ENCODE data around the gene CNTNAP2. TPM values are rescaled to one million over a fixed set of nuclear protein-coding genes. Genes with fewer than 3 reads are reported as not detected.

Gene CNTNAP2
- total and polyA plus RNA-seq, 7 donors: 0.60 to 2.4 (median 1.7) TPM

GRCh38 chr7:148395990-148396716, 2279.6 kb downstream of the CNTNAP2 start:
- no peaks in the 10 kb centered on the region for H3K4me1 ChIP-seq
- no peaks in the 10 kb centered on the region for H3K36me3 ChIP-seq
- H3K9me3 ChIP-seq: no peaks in the 10 kb centered on the region
- 80 to 84% methylated on average over 12 of the region's 12 CpGs for WGBS, 2 donors
- DNase-seq: no peak
- TF ChIP-seq POLR2AphosphoS5 (IDR thresholded peaks at IDR 0.05) (no peak), EP300 (IDR thresholded peaks at IDR 0.05) (no peak)
- no peak overlapping the region for H3K27ac ChIP-seq
- H3K27me3 ChIP-seq: peaks cover 0 to 20% (median 0%) of the 10 kb centered on the region in 3 donors
- intact Hi-C loops (cut with DNase I): no loop called here
- no peak overlapping the region for H3K4me3 ChIP-seq

GRCh38 chr7:148397056-148397455, 2280.5 kb downstream of the CNTNAP2 start:
- no peaks in the 10 kb centered on the region for H3K9me3 ChIP-seq
- no peaks in the 10 kb centered on the region for H3K36me3 ChIP-seq
- TF ChIP-seq POLR2AphosphoS5 (IDR thresholded peaks at IDR 0.05) (no peak), POLR2A (IDR thresholded peaks at IDR 0.05) (no peak), CTCF (IDR thresholded peaks at IDR 0.05) (no peak), EP300 (IDR thresholded peaks at IDR 0.05) (no peak)
- DNase-seq: no peak
- WGBS, 2 donors: 79 to 84% methylated on average over 1 of the region's 1 CpG
- H3K27me3 ChIP-seq: peaks cover 0 to 20% (median 0%) of the 10 kb centered on the region in 3 donors
- intact Hi-C loops (cut with DNase I): no loop called here
- H3K27ac ChIP-seq: no peak overlapping the region
- no peaks in the 10 kb centered on the region for H3K4me1 ChIP-seq
- H3K4me3 ChIP-seq: no peak overlapping the region

GRCh38 chr7:148397551-148397950, 2280.9 kb downstream of the CNTNAP2 start:
- 65 to 85% methylated on average over 4 of the region's 4 CpGs for WGBS, 2 donors
- no peak for DNase-seq
- intact Hi-C loops (cut with DNase I): no loop called here
- H3K36me3 ChIP-seq: no peaks in the 10 kb centered on the region
- no peak for TF ChIP-seq CTCF (IDR thresholded peaks at IDR 0.05)
- TF ChIP-seq POLR2AphosphoS5 (IDR thresholded peaks at IDR 0.05): no peak
- no peak for TF ChIP-seq EP300 (IDR thresholded peaks at IDR 0.05)
- no peak for TF ChIP-seq POLR2A (IDR thresholded peaks at IDR 0.05)
- no peak overlapping the region for H3K4me3 ChIP-seq
- H3K27ac ChIP-seq: no peak overlapping the region
- H3K9me3 ChIP-seq: no peaks in the 10 kb centered on the region
- H3K27me3 ChIP-seq: peaks cover 0 to 20% (median 0%) of the 10 kb centered on the region in 3 donors
- no peaks in the 10 kb centered on the region for H3K4me1 ChIP-seq

- 70 to 93% methylated on average over 5 of the region's 5 CpGs for WGBS, 2 donors
- Histone ChIP-seq H3K9me3 (no peaks in the 10 kb centered on the region), H3K36me3 (no peaks in the 10 kb centered on the region), H3K4me1 (no peaks in the 10 kb centered on the region), H3K27me3 (peaks cover 0 to 20% (median 0%) of the 10 kb centered on the region in 3 donors), H3K27ac (no peak overlapping the region), H3K4me3 (no peak overlapping the region)
- intact Hi-C loops (cut with DNase I): no loop called here
- no peak for DNase-seq
- TF ChIP-seq CTCF (IDR thresholded peaks at IDR 0.05) (no peak), POLR2A (IDR thresholded peaks at IDR 0.05) (no peak), POLR2AphosphoS5 (IDR thresholded peaks at IDR 0.05) (no peak), EP300 (IDR thresholded peaks at IDR 0.05) (no peak)
Observed at GRCh38 chr7:148397985-148398384, 2281.4 kb downstream of the CNTNAP2 start.

DNA sequence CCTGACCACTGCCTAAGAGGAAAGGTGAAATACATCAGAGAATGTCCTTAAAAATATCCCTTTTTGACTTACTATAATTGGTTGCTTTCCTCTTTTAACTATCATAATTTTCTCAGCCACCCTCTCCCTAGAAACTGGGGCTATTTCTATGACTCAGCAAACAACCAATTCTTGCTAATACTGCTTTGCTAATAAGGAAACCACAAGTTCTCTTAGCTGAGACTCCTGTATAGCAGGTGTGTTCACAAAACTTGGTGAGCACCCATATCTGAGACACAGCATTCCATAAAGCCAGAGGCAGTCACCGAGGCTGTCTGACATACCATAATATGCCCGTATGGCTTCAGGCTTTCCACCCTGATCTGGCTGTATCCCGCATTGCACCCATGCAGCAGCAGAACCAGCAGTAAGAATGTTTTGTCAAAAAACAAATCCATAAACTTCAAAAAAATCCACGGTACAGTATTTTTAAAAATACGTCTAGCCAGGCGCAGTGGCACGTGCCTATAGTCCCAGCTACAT, 2282.3 kb downstream of the CNTNAP2 start:
- Histone ChIP-seq H3K27me3 (peaks cover 0 to 20% (median 0%) of the 10 kb centered on the region in 3 donors), H3K27ac (no peak overlapping the region), H3K36me3 (no peaks in the 10 kb centered on the region), H3K4me3 (no peak overlapping the region), H3K9me3 (no peaks in the 10 kb centered on the region), H3K4me1 (no peaks in the 10 kb centered on the region)
- 72 to 93% methylated on average over 7 of the region's 7 CpGs for WGBS, 2 donors
- intact Hi-C loops (cut with DNase I): no loop called here
- DNase-seq: no peak
- TF ChIP-seq EP300 (IDR thresholded peaks at IDR 0.05) (no peak), POLR2A (IDR thresholded peaks at IDR 0.05) (no peak), CTCF (IDR thresholded peaks at IDR 0.05) (no peak), POLR2AphosphoS5 (IDR thresholded peaks at IDR 0.05) (no peak)
